LNCAP (cell line): Measurements from ENCODE around the gene DACT2.

Experiments
- TF ChIP-seq, protein P1 (sequence below): fragments of 450-650 bp; IDR thresholded peaks from 2 replicates; pipeline ENCODE4 v1.5.1; 2017; ENCODE audit warnings: mild to moderate bottlenecking

DACT2 gene

DNA sequence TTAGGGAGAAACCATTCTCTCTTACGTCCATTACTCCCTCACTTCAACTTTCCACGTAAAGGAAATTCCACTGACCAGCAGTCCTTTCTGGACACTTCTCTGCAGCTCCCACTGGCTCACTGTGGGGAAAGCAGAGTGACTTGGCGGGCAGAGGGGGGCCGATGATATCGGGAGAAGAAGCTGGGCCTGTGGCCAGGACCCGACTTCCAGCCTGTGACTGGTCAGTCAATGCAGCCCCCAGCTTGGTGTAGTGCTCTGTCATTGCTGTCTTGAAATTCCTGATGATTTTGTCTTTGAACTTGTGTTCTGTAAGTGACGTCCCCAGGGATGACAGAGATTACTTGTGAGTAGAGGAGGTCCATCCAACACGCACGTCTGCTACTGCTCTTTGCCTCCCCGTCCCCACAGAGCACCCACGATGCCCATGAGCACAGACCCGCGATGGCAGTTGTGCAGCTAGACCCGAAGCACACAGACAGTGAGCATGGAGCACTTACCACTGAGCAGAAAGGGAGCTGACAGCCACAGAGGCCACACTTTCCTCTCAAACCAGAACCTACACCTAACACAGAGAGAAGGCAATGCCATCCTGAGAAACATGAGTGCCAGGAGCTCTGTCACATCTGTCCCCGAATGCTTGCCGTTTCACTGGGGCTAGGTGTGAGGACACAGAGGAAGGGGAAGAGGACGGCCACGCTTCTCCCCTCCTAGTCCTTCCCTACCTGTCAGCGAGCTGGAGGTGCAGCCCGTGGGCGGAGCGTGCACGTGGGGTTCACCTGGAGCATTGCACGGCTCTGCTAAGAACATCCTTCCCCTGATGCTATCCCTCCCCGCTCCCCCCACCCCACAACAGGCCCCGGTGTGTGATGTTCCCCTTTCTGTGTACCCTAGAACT, 25.7 kb downstream of the DACT2 start:
- TF ChIP-seq, protein P1, sequence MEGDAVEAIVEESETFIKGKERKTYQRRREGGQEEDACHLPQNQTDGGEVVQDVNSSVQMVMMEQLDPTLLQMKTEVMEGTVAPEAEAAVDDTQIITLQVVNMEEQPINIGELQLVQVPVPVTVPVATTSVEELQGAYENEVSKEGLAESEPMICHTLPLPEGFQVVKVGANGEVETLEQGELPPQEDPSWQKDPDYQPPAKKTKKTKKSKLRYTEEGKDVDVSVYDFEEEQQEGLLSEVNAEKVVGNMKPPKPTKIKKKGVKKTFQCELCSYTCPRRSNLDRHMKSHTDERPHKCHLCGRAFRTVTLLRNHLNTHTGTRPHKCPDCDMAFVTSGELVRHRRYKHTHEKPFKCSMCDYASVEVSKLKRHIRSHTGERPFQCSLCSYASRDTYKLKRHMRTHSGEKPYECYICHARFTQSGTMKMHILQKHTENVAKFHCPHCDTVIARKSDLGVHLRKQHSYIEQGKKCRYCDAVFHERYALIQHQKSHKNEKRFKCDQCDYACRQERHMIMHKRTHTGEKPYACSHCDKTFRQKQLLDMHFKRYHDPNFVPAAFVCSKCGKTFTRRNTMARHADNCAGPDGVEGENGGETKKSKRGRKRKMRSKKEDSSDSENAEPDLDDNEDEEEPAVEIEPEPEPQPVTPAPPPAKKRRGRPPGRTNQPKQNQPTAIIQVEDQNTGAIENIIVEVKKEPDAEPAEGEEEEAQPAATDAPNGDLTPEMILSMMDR: no peak

- TF ChIP-seq, protein P1: no peak
Measured at GRCh38 chr6:168292826-168293225, 26.8 kb downstream of the DACT2 start.

DNA sequence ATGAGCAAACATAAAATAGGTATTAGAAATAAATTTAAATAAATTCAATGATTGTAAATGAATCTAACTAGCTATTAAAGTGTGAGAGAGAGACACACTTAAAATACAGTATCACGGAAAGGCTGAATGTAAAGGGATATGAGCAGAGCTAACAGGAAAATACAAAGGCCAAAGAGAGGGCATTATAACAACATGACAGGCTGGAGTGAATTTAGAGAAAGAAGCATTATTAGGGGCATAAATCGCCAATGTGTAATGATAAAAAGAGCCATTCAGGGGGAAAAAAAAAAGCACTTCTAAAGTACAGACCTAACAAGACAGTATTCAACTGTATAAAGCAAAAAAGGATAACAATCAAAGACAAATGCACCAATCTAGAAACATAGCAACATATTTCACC, 28.1 kb downstream of the DACT2 start:
- TF ChIP-seq, protein P1: no peak

GRCh38 chr6:168290095-168290494, 29.5 kb downstream of the DACT2 start:
- TF ChIP-seq, protein P1: no peak

DNA sequence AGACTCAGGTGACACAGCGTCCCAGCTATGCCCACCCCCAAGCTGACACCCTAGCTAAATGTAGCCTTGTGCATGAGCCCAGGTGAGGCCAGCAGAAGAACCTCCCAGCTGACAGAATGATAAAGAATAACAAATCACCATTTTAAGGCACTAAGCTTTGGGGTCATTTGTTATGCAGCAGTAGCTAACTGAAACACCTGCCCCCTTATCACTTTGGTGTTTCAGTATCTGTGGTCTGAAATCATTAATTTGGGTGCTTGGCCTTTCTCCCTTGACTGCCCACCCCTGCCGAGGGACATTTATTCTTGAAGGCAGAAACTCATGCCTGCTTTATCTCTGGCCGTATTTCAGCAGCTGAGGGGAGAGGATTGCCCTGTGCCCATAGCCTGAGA, 30.0 kb downstream of the DACT2 start:
- TF ChIP-seq, protein P1: no peak

GRCh38 chr6:168288781-168289570, 30.6 kb downstream of the DACT2 start:
- TF ChIP-seq, protein P1: no peak

DNA sequence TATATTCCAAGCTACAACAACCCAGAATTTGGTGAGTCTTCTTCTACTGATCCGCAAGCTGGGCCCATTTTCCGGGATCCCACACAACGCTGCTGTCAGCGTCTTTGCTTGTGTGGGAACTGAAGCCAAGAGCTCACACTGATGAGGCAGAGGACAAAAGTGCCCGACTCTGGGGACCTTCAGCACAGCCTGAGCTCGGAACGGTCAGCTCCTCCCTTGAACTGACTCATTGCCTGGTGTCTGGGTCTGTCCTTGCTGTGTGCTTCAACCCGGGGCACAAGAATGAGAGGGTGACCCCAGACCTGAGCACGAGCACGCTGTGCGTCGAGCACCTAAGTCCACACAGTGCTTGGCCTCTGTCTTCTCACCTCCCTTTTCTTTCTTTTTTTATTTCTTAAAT, 33.5 kb downstream of the DACT2 start:
- TF ChIP-seq, protein P1: no peak
